ENCODE measurements around the gene KRT86.

- TF ChIP-seq CTCF (conservative IDR thresholded peaks at IDR 0.05) (no peak), EZH2 (IDR thresholded peaks at IDR 0.05; ENCODE audit: low read depth) (no peak)
Measured at GRCh38 chr12:52311285-52311648, 36.8 kb downstream of the KRT86 start.

All from PC-9 (cell line).